ENCODE data around the gene ZSWIM8.
"Not testable (repeated sequence)": the region's sequence is repeated elsewhere in the genome, so short reads cannot be mapped to it uniquely, and the experiment has no call there.

The ZSWIM8 gene

DNA sequence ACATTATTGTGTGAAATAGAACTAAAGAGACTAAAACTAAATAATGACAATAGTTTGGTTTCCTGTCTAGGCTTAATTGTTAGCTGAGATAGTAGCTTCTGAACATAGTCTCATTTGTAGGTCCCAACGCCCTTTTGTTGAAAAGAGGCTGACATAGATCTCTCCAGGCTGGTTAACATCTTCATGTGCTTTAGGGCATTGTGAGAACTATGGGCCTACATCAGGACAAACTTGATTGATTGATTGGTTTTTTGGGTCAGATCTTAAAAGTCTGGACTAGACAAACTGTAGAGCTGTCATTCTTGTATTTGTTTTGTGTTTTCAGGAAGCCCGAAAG, 2.7 kb upstream of the ZSWIM8 start:
- Histone ChIP-seq H3K4me3 (ENCODE audit: low read depth in 1 of 5, low read length in 5 of 5) (peak overlapping the region; percentile 85 to 98 (median 94)), H3K36me3 (ENCODE audit: control insufficient read depth in 5 of 5, insufficient read depth in 5 of 5, low read length in 5 of 5) (peaks cover 4 to 13% (median 9%) of the 10 kb centered on the region in 5 donors), H3K27ac (ENCODE audit: low read depth, low read length) (peak overlapping the region; percentile 86), H3K9me3 (ENCODE audit: control insufficient read depth in 5 of 5, low read length in 5 of 5) (no peaks in the 10 kb centered on the region), H3K27me3 (ENCODE audit: control insufficient read depth in 5 of 5, insufficient read depth in 4 of 5, low read length in 5 of 5) (no peaks in the 10 kb centered on the region), H3K4me1 (ENCODE audit: control insufficient read depth in 5 of 5, insufficient read depth in 5 of 5, low read length in 5 of 5) (peaks cover 14 to 61% (median 49%) of the 10 kb centered on the region in 5 donors), H3K9ac (ENCODE audit: low read length in 5 of 5) (peak overlapping the region; percentile 88 to 96 (median 93))

GRCh38 chr10:73785721-73786511, 510 bp downstream of the ZSWIM8 start:
- Histone ChIP-seq H3K4me3 (ENCODE audit: low read depth in 1 of 5, low read length in 5 of 5) (peak overlapping the region; percentile 88 to 98 (median 91)), H3K27me3 (ENCODE audit: control insufficient read depth in 5 of 5, insufficient read depth in 4 of 5, low read length in 5 of 5) (no peaks in the 10 kb centered on the region), H3K27ac (ENCODE audit: low read depth, low read length) (peak overlapping the region; percentile 79), H3K9ac (ENCODE audit: low read length in 5 of 5) (peak overlapping the region; percentile 93 to 95 (median 94)), H3K4me1 (ENCODE audit: control insufficient read depth in 5 of 5, insufficient read depth in 5 of 5, low read length in 5 of 5) (peaks cover 15 to 57% (median 48%) of the 10 kb centered on the region in 5 donors), H3K9me3 (ENCODE audit: control insufficient read depth in 5 of 5, low read length in 5 of 5) (no peaks in the 10 kb centered on the region), H3K36me3 (ENCODE audit: control insufficient read depth in 5 of 5, insufficient read depth in 5 of 5, low read length in 5 of 5) (peaks cover 0 to 25% (median 23%) of the 10 kb centered on the region in 5 donors)

- H3K27ac ChIP-seq (ENCODE audit: low read depth, low read length), result peak overlapping the region; percentile 79
- no peaks in the 10 kb centered on the region for H3K27me3 ChIP-seq (ENCODE audit: control insufficient read depth in 5 of 5, insufficient read depth in 4 of 5, low read length in 5 of 5)
- H3K36me3 ChIP-seq (ENCODE audit: control insufficient read depth in 5 of 5, insufficient read depth in 5 of 5, low read length in 5 of 5), result peaks cover 0 to 31% (median 29%) of the 10 kb centered on the region in 5 donors
- peak overlapping the region; percentile 88 to 98 (median 91) for H3K4me3 ChIP-seq (ENCODE audit: low read depth in 1 of 5, low read length in 5 of 5)
- peaks cover 15 to 51% (median 43%) of the 10 kb centered on the region in 5 donors for H3K4me1 ChIP-seq (ENCODE audit: control insufficient read depth in 5 of 5, insufficient read depth in 5 of 5, low read length in 5 of 5)
- peak overlapping the region; percentile 93 to 95 (median 94) for H3K9ac ChIP-seq (ENCODE audit: low read length in 5 of 5)
- no peaks in the 10 kb centered on the region for H3K9me3 ChIP-seq (ENCODE audit: control insufficient read depth in 5 of 5, low read length in 5 of 5)
These were observed 1.1 kb downstream of the ZSWIM8 start for GRCh38 chr10:73786512-73786885.

- Histone ChIP-seq H3K36me3 (ENCODE audit: control insufficient read depth in 5 of 5, insufficient read depth in 5 of 5, low read length in 5 of 5) (peaks cover 0 to 38% (median 36%) of the 10 kb centered on the region in 5 donors), H3K9ac (ENCODE audit: low read length in 5 of 5) (peak overlapping the region in 2 of 5 donors; percentile 16 to 42), H3K4me1 (ENCODE audit: control insufficient read depth in 5 of 5, insufficient read depth in 5 of 5, low read length in 5 of 5) (peaks cover 15 to 49% (median 42%) of the 10 kb centered on the region in 5 donors), H3K4me3 (ENCODE audit: low read depth in 1 of 5, low read length in 5 of 5) (peak overlapping the region; percentile 16 to 98 (median 27))
- not testable (repeated sequence) for H3K27me3 ChIP-seq (ENCODE audit: control insufficient read depth in 5 of 5, insufficient read depth in 4 of 5, low read length in 5 of 5); H3K9me3 ChIP-seq (ENCODE audit: control insufficient read depth in 5 of 5, low read length in 5 of 5); H3K27ac ChIP-seq (ENCODE audit: low read depth, low read length)
These were observed 1.8 kb downstream of the ZSWIM8 start for GRCh38 chr10:73787031-73787800.

GRCh38 chr10:73788864-73789658, 3.7 kb downstream of the ZSWIM8 start:
- peaks cover 0 to 56% (median 55%) of the 10 kb centered on the region in 5 donors for H3K36me3 ChIP-seq (ENCODE audit: control insufficient read depth in 5 of 5, insufficient read depth in 5 of 5, low read length in 5 of 5)

GRCh38 chr10:73789659-73790055, 4.3 kb downstream of the ZSWIM8 start:
- Histone ChIP-seq H3K4me3 (ENCODE audit: low read depth in 1 of 5, low read length in 5 of 5) (no peak overlapping the region), H3K9ac (ENCODE audit: low read length in 5 of 5) (no peak overlapping the region), H3K36me3 (ENCODE audit: control insufficient read depth in 5 of 5, insufficient read depth in 5 of 5, low read length in 5 of 5) (peaks cover 0 to 62% (median 61%) of the 10 kb centered on the region in 5 donors)

More at GRCh38 chr10:73788864-73789658, 3.7 kb downstream of the ZSWIM8 start:
- Histone ChIP-seq H3K4me3 (ENCODE audit: low read depth in 1 of 5, low read length in 5 of 5) (no peak overlapping the region), H3K27me3 (ENCODE audit: control insufficient read depth in 5 of 5, insufficient read depth in 4 of 5, low read length in 5 of 5) (no peaks in the 10 kb centered on the region), H3K4me1 (ENCODE audit: control insufficient read depth in 5 of 5, insufficient read depth in 5 of 5, low read length in 5 of 5) (peaks cover 9 to 35% (median 30%) of the 10 kb centered on the region in 5 donors), H3K27ac (ENCODE audit: low read depth, low read length) (no peak overlapping the region), H3K9ac (ENCODE audit: low read length in 5 of 5) (peak overlapping the region in 1 of 5 donors; percentile 25), H3K9me3 (ENCODE audit: control insufficient read depth in 5 of 5, low read length in 5 of 5) (no peaks in the 10 kb centered on the region)

GRCh38 chr10:73790886-73791625, 5.7 kb downstream of the ZSWIM8 start:
- H3K9ac ChIP-seq (ENCODE audit: low read length in 5 of 5), result no peak overlapping the region
- H3K4me3 ChIP-seq (ENCODE audit: low read depth in 1 of 5, low read length in 5 of 5), result no peak overlapping the region
- H3K9me3 ChIP-seq (ENCODE audit: control insufficient read depth in 5 of 5, low read length in 5 of 5), result no peaks in the 10 kb centered on the region
- H3K27ac ChIP-seq (ENCODE audit: low read depth, low read length), result no peak overlapping the region
- peaks cover 4 to 76% (median 70%) of the 10 kb centered on the region in 5 donors for H3K36me3 ChIP-seq (ENCODE audit: control insufficient read depth in 5 of 5, insufficient read depth in 5 of 5, low read length in 5 of 5)
- peaks cover 9 to 25% (median 24%) of the 10 kb centered on the region in 5 donors for H3K4me1 ChIP-seq (ENCODE audit: control insufficient read depth in 5 of 5, insufficient read depth in 5 of 5, low read length in 5 of 5)
- H3K27me3 ChIP-seq (ENCODE audit: control insufficient read depth in 5 of 5, insufficient read depth in 4 of 5, low read length in 5 of 5), result no peaks in the 10 kb centered on the region

More at GRCh38 chr10:73789659-73790055, 4.3 kb downstream of the ZSWIM8 start:
- Histone ChIP-seq H3K4me1 (ENCODE audit: control insufficient read depth in 5 of 5, insufficient read depth in 5 of 5, low read length in 5 of 5) (peaks cover 9 to 33% (median 29%) of the 10 kb centered on the region in 5 donors), H3K9me3 (ENCODE audit: control insufficient read depth in 5 of 5, low read length in 5 of 5) (no peaks in the 10 kb centered on the region), H3K27me3 (ENCODE audit: control insufficient read depth in 5 of 5, insufficient read depth in 4 of 5, low read length in 5 of 5) (no peaks in the 10 kb centered on the region), H3K27ac (ENCODE audit: low read depth, low read length) (no peak overlapping the region)

DNA sequence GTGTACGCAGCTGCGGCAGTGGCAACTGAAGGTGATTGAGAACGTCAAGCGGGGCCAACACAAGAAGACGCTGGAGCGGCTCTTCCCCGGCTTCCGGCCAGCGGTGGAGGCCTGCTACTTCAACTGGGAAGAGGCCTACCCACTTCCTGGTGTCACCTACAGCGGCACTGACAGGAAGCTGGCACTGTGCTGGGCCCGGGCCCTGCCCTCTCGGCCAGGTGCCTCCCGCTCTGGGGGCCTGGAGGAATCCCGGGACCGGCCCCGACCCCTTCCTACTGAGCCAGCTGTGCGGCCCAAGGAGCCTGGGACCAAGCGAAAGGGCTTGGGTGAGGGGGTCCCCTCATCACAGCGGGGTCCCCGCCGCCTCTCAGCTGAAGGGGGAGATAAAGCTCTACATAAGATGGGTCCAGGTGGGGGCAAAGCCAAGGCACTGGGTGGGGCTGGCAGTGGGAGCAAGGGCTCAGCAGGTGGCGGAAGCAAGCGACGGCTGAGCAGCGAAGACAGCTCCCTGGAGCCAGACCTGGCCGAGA, 6.5 kb downstream of the ZSWIM8 start:
- H3K27me3 ChIP-seq (ENCODE audit: control insufficient read depth in 5 of 5, insufficient read depth in 4 of 5, low read length in 5 of 5), result no peaks in the 10 kb centered on the region
- H3K9ac ChIP-seq (ENCODE audit: low read length in 5 of 5), result no peak overlapping the region
- H3K4me1 ChIP-seq (ENCODE audit: control insufficient read depth in 5 of 5, insufficient read depth in 5 of 5, low read length in 5 of 5), result peaks cover 5 to 16% (median 15%) of the 10 kb centered on the region in 5 donors
- no peak overlapping the region for H3K27ac ChIP-seq (ENCODE audit: low read depth, low read length)
- H3K36me3 ChIP-seq (ENCODE audit: control insufficient read depth in 5 of 5, insufficient read depth in 5 of 5, low read length in 5 of 5), result peaks cover 8 to 85% (median 78%) of the 10 kb centered on the region in 5 donors
- no peak overlapping the region for H3K4me3 ChIP-seq (ENCODE audit: low read depth in 1 of 5, low read length in 5 of 5)
- no peaks in the 10 kb centered on the region for H3K9me3 ChIP-seq (ENCODE audit: control insufficient read depth in 5 of 5, low read length in 5 of 5)

DNA sequence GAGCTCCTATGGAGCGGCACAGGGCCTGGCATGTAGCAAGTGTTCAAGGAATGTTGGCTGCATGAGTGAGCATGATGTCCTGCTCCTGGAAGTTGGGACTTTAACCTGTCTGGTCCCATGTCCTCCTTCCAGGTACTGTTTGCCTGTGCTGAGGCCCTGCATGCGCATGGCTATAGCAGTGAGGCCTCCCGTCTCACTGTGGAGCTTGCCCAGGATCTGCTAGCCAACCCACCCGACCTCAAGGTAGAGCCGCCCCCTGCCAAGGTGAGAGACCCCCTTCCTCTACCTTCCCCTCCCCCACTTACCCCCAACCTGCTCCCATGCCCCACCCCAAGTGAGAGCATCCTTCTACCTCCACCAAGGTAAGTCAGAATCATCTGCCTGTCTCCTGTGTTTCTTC, 8.1 kb downstream of the ZSWIM8 start:
- Histone ChIP-seq H3K36me3 (ENCODE audit: control insufficient read depth in 5 of 5, insufficient read depth in 5 of 5, low read length in 5 of 5) (peaks cover 9 to 100% (median 93%) of the 10 kb centered on the region in 5 donors), H3K27ac (ENCODE audit: low read depth, low read length) (no peak overlapping the region), H3K27me3 (ENCODE audit: control insufficient read depth in 5 of 5, insufficient read depth in 4 of 5, low read length in 5 of 5) (no peaks in the 10 kb centered on the region), H3K4me1 (ENCODE audit: control insufficient read depth in 5 of 5, insufficient read depth in 5 of 5, low read length in 5 of 5) (peaks cover 0 to 2% (median 2%) of the 10 kb centered on the region in 5 donors), H3K4me3 (ENCODE audit: low read depth in 1 of 5, low read length in 5 of 5) (no peak overlapping the region), H3K9ac (ENCODE audit: low read length in 5 of 5) (no peak overlapping the region), H3K9me3 (ENCODE audit: control insufficient read depth in 5 of 5, low read length in 5 of 5) (no peaks in the 10 kb centered on the region)

Measured in subcutaneous abdominal adipose tissue (tissue), 5 donors.